Loucy (cell line): ENCODE results near the gene BRINP2.

Experiments used
- H2AFZ ChIP-seq: fragments of 200-600 bp; sonication (generic); 2 replicates; pipeline ENCODE4 v1.6.0; 2016; ENCODE audit warnings: antibody characterized with exemption, mild to moderate bottlenecking, low read length, moderate library complexity
- H3F3A ChIP-seq: fragments of 200-600 bp; 2 replicates; pipeline ENCODE4 v1.6.0; 2016; ENCODE audit warnings: antibody characterized with exemption, low read depth, mild to moderate bottlenecking
- H3K27me3 ChIP-seq: fragments of 200-600 bp; sonication (generic); 2 replicates; pipeline ENCODE4 v1.6.1; 2014; ENCODE audit warnings: low read length, mild to moderate bottlenecking; ENCODE audit not compliant: insufficient read depth, poor library complexity, severe bottlenecking
- H3K36me3 ChIP-seq: fragments of 200-600 bp; sonication (generic); 2 replicates; pipeline ENCODE4 v1.6.1; 2016; ENCODE audit warnings: low read length; ENCODE audit not compliant: insufficient read depth
- H3K4me1 ChIP-seq: fragments of 200-600 bp; sonication (generic); 2 replicates; pipeline ENCODE4 v1.5.1; 2014; ENCODE audit warnings: low read length, mild to moderate bottlenecking; ENCODE audit not compliant: insufficient read depth, poor library complexity, severe bottlenecking
- H3K4me2 ChIP-seq: fragments of 200-600 bp; sonication (generic); 2 replicates; pipeline ENCODE4 v1.6.0; 2014; ENCODE audit warnings: antibody characterized with exemption, low read length, low read depth, mild to moderate bottlenecking; ENCODE audit not compliant: poor library complexity, severe bottlenecking
- H3K4me3 ChIP-seq: fragments of 200-600 bp; sonication (generic); 2 replicates; pipeline ENCODE4 v1.5.1; 2014; ENCODE audit warnings: low read length, mild to moderate bottlenecking, mixed read lengths; ENCODE audit not compliant: poor library complexity, severe bottlenecking
- H3K79me2 ChIP-seq: fragments of 200-600 bp; sonication (generic); 2 replicates; pipeline ENCODE4 v1.6.1; 2014; ENCODE audit warnings: low read length; ENCODE audit not compliant: insufficient read depth
- H3K9ac ChIP-seq: fragments of 200-600 bp; sonication (generic); 2 replicates; pipeline ENCODE4 v1.6.0; 2014; ENCODE audit warnings: mild to moderate bottlenecking, low read depth, low read length, moderate library complexity; ENCODE audit not compliant: poor library complexity, severe bottlenecking
- H3K9me2 ChIP-seq: fragments of 200-600 bp; sonication (generic); replicated peaks from 2 replicates; pipeline ENCODE4 v1.6.1; 2016; ENCODE audit warnings: low read depth, low read length, mixed read lengths
- H3K9me3 ChIP-seq: fragments of 200-600 bp; sonication (generic); 2 replicates; pipeline ENCODE4 v1.6.1; 2014; ENCODE audit warnings: mild to moderate bottlenecking, antibody characterized with exemption, low read length, low read depth; ENCODE audit not compliant: insufficient read depth
- H4K20me1 ChIP-seq: fragments of 200-600 bp; sonication (generic); 2 replicates; pipeline ENCODE4 v1.6.0; 2014; ENCODE audit warnings: antibody characterized with exemption, low read length, mild to moderate bottlenecking; ENCODE audit not compliant: insufficient read depth, poor library complexity, severe bottlenecking
- EZH2phosphoT487 ChIP-seq: fragments of 200-600 bp; IDR thresholded peaks from 2 replicates; pipeline ENCODE4 v1.6.1; 2018; ENCODE audit warnings: antibody characterized with exemption, mild to moderate bottlenecking, moderate library complexity, borderline replicate concordance
- TF ChIP-seq, protein P1 (sequence below): fragments of 200-600 bp; sonication (generic); conservative IDR thresholded peaks from 2 replicates; pipeline ENCODE4 v1.5.1; 2014; ENCODE audit warnings: mild to moderate bottlenecking, antibody characterized with exemption, low read length

The BRINP2 gene

DNA sequence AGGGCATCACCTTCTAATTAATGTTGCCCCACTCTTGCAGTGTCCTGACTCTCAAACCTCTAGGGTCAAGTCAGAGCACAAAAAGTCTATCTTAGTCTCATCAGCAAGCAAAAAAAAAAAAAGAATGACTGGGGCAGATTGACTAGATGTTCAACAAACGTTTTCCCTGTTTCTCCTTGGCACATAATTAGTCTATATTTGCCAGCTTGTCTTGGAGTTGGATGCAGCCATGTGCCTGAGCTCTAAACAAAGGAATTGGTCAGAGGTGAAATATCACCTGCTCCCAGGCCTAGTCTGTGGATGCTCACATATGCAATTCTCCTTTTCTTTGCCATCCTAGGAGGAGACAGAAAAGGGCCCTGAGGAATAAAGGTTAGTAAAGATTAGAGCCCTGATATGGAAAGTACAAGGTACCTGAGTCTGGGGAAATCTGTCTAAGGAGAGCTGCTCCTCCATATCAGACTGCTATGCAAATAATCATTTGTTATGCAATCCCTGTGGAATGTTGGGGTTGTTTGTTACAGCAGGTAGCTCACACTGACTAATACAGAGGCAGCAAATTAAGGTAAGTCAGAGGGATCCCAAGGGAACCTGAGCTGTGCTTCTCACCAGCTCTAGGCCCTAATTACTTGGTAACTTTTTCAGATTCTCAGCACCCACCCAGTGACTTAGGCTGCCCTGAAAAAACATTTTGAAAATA lies 130.8 kb downstream of the BRINP2 start:
- no peaks in the 10 kb centered on the region for H3K79me2 ChIP-seq
- no peak overlapping the region for H3K4me3 ChIP-seq
- H3K9ac ChIP-seq = no peak overlapping the region
- no peaks in the 10 kb centered on the region for H3F3A ChIP-seq
- no peaks in the 10 kb centered on the region for H3K4me1 ChIP-seq
- H4K20me1 ChIP-seq = no peaks in the 10 kb centered on the region
- H3K4me2 ChIP-seq = no peak overlapping the region
- H2AFZ ChIP-seq = no peak overlapping the region
- TF ChIP-seq EZH2phosphoT487 = no peak
- no peaks in the 10 kb centered on the region for H3K9me2 ChIP-seq
- no peaks in the 10 kb centered on the region for H3K36me3 ChIP-seq
- no peaks in the 10 kb centered on the region for H3K27me3 ChIP-seq
- H3K9me3 ChIP-seq = no peaks in the 10 kb centered on the region

DNA sequence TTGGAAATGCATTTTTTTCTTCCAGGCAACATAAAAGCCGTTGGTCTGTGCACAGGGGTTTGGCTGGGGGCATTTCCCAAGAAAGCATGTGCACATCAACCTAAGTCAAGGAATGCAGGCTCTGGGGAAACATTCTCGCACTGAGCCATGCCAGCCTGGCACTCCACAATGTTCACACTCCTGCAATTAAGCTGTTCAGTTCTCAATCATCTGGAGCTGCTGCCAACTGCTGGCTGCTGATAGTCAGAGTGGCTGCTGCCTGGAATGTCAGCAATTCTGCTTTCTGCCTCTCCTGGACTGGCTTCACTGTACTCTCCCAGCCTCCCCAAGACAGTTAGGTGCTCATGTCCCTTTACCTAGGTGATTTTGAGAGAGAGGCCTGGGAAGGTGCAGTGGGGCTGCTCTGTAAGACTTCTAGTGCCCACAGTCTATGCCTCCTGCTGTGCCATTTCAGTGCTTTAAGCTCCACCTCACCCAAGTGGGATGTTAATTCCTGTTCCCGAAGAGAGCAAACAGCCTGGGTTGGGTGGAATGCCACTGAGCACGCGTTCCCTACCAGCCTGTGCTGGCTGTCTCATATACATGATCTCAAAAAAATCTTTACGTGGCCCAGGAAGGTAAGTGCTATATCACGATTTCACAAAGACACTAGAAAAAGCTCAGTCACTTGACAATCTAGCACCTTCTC lies 131.7 kb downstream of the BRINP2 start:
- H3F3A ChIP-seq = no peaks in the 10 kb centered on the region
- no peaks in the 10 kb centered on the region for H3K79me2 ChIP-seq
- H4K20me1 ChIP-seq = no peaks in the 10 kb centered on the region
- no peak overlapping the region for H3K9ac ChIP-seq
- H3K9me2 ChIP-seq = no peaks in the 10 kb centered on the region
- H3K27me3 ChIP-seq = no peaks in the 10 kb centered on the region
- H3K4me3 ChIP-seq = no peak overlapping the region
- TF ChIP-seq, protein P1, sequence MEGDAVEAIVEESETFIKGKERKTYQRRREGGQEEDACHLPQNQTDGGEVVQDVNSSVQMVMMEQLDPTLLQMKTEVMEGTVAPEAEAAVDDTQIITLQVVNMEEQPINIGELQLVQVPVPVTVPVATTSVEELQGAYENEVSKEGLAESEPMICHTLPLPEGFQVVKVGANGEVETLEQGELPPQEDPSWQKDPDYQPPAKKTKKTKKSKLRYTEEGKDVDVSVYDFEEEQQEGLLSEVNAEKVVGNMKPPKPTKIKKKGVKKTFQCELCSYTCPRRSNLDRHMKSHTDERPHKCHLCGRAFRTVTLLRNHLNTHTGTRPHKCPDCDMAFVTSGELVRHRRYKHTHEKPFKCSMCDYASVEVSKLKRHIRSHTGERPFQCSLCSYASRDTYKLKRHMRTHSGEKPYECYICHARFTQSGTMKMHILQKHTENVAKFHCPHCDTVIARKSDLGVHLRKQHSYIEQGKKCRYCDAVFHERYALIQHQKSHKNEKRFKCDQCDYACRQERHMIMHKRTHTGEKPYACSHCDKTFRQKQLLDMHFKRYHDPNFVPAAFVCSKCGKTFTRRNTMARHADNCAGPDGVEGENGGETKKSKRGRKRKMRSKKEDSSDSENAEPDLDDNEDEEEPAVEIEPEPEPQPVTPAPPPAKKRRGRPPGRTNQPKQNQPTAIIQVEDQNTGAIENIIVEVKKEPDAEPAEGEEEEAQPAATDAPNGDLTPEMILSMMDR = no peak
- no peak for TF ChIP-seq EZH2phosphoT487
- no peak overlapping the region for H3K4me2 ChIP-seq
- H3K4me1 ChIP-seq = no peaks in the 10 kb centered on the region
- no peaks in the 10 kb centered on the region for H3K36me3 ChIP-seq
- H2AFZ ChIP-seq = no peak overlapping the region
- no peaks in the 10 kb centered on the region; the same call in 1 of the 2 replicates for H3K9me3 ChIP-seq

DNA sequence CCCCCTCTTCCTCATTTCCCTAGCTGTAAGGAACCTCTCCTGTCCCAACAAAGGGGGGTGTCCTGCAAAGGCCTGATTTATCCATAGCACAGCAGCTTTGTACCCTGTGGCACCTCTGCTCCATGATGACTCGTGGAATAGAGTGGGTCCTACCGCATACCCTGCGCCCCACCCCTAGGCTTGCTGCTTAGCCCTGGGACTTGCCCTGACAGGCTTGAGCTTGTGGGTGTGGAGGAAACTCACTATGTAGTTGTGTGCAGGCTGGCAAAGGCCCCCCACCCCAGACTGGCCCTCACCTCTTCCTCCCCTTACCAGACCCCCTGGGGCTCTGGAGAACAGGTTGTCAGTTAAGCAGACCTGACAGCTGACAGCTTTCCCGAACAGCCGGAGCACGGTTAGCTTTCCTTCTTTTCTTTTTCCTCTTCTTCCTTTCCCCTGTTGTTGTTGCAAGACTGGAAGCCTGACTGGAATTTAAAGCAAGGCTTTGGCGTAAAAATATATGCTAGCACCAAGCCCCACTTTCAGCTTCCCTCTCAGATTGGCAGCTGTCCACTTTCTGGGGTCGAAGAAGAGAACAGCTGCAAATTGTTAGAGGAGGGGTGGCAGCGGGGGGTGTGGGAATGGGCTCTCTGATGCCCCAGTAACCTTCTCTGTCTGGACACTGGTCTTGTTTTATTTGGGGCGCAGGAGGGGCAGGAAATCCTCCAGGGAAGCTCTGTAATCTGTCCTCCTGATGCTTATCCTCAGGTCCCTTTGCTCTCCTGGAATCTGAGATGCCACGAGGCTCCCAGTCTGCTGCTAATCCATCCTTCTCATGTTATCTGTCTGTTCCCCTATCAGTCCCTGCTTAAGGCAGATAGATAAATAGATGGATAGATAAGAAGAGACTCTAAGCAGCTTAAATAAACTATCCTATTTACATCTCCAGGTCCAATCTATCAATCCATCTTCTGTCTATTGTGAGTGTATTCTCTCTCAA lies 134.6 kb downstream of the BRINP2 start:
- Histone ChIP-seq H3K79me2 (no peaks in the 10 kb centered on the region), H3K4me3 (no peak overlapping the region), H3K9me3 (no peaks in the 10 kb centered on the region; the same call in 1 of the 2 replicates), H3K9me2 (no peaks in the 10 kb centered on the region), H2AFZ (no peak overlapping the region), H3K36me3 (no peaks in the 10 kb centered on the region), H3K4me1 (no peaks in the 10 kb centered on the region), H3F3A (no peaks in the 10 kb centered on the region), H3K9ac (no peak overlapping the region), H3K4me2 (no peak overlapping the region), H3K27me3 (no peaks in the 10 kb centered on the region), H4K20me1 (no peaks in the 10 kb centered on the region)
- TF ChIP-seq, protein P1 = no peak
- TF ChIP-seq EZH2phosphoT487 = no peak
